Fibroblast of the aortic adventitia (primary cell): Measurements from ENCODE around the gene CYTH2. TPM values are rescaled to one million over a fixed set of nuclear protein-coding genes. Genes with fewer than 3 reads are reported as not detected.
"Not testable (repeated sequence)": the region's sequence is repeated elsewhere in the genome, so short reads cannot be mapped to it uniquely, and the experiment has no call there.

Source experiments
- DNase-seq: peaks from one replicate; pipeline ENCODE4 v3.0.0-alpha.2; 2010; ENCODE audit warnings: low read depth
- H3K4me3 ChIP-seq: 2 replicates; pipeline ENCODE4 v1.5.1; 2011; ENCODE audit warnings: low read depth, mild to moderate bottlenecking, control low read depth, low read length, moderate library complexity
- CTCF ChIP-seq: IDR thresholded peaks from 2 replicates; pipeline ENCODE4 v1.5.1; 2011; ENCODE audit warnings: mild to moderate bottlenecking, low read length, control low read depth, inconsistent platforms; ENCODE audit not compliant: insufficient read depth
- total RNA-seq: library from RNA; depleted of rRNA; stranded (reverse); fragments of >200 nt; gene quantifications from 2 replicates; pipeline ENCODE4 v1.2.3, GENCODE V29; 2012; ENCODE audit warnings: low replicate concordance

The CYTH2 gene
- total RNA-seq, 1 donor, result 51.3 TPM

GRCh38 chr19:48480558-48481500, 11.7 kb downstream of the CYTH2 start:
- H3K4me3 ChIP-seq, result peak overlapping the region; percentile 33
- DNase-seq, result peak; percentile 30
- TF ChIP-seq CTCF, result no peak

GRCh38 chr19:48481846-48482639, 12.9 kb downstream of the CYTH2 start:
- no peak for TF ChIP-seq CTCF
- no peak overlapping the region for H3K4me3 ChIP-seq
- DNase-seq, result peak; percentile 50

GRCh38 chr19:48483301-48483700, 14.1 kb downstream of the CYTH2 start:
- no peak for DNase-seq
- H3K4me3 ChIP-seq, result no peak overlapping the region
- no peak for TF ChIP-seq CTCF

- H3K4me3 ChIP-seq, result no peak overlapping the region
- no peak for DNase-seq
- TF ChIP-seq CTCF, result no peak
These were observed 15.2 kb downstream of the CYTH2 start for GRCh38 chr19:48484247-48484893.

GRCh38 chr19:48484931-48485612, 15.9 kb downstream of the CYTH2 start:
- DNase-seq, result no peak
- TF ChIP-seq CTCF, result no peak
- H3K4me3 ChIP-seq, result no peak overlapping the region

GRCh38 chr19:48486706-48487105, 17.5 kb downstream of the CYTH2 start:
- H3K4me3 ChIP-seq, DNase-seq: not testable (repeated sequence)
